Panc1 (cell line): ENCODE data around the gene CXCR6. TPM values are rescaled to one million over a fixed set of nuclear protein-coding genes. Genes with fewer than 3 reads are reported as not detected.

ENCODE experiments used
- ATAC-seq: fragments of 200-7000 bp; cut with Tn5 transposase; 2 replicates; pipeline ENCODE4 v1.9.1; 2020; ENCODE audit warnings: mild to moderate bottlenecking, moderate library complexity
- BruUV-seq: library from RNA; stranded (reverse); fragments of 400-500 nt; replicated peaks from 2 replicates; lab custom pipeline; 2021; lab: Mats Ljungman, UMichigan
- CTCF ChIA-PET: fragments of 300-600 bp; sonication (Branson Sonifier 250); formaldehyde crosslinking; loops from one replicate; lab custom pipeline; 2022; ENCODE audit warnings: antibody characterized with exemption; lab: Charles Lee
- POLR2A ChIA-PET: fragments of 300-600 bp; sonication (Branson Sonifier 250); formaldehyde crosslinking; loops from one replicate; lab custom pipeline; 2022; ENCODE audit warnings: antibody characterized with exemption; lab: Charles Lee
- DNase-seq: peaks from one replicate; pipeline ENCODE4 v3.0.0-alpha.2; 2010; ENCODE audit warnings: low read depth, low spot score
- H3K27ac ChIP-seq: 2 replicates; pipeline ENCODE4 v1.5.1; 2011; ENCODE audit warnings: mild to moderate bottlenecking, low read length, inconsistent platforms
- H3K27me3 ChIP-seq: fragments of 200-500 bp; sonication (Bioruptor generic); 2 replicates; pipeline ENCODE4 v1.6.0; 2014; ENCODE audit warnings: low read length, inconsistent platforms; ENCODE audit not compliant: control insufficient read depth, insufficient read depth
- H3K36me3 ChIP-seq: fragments of 200-500 bp; sonication (Bioruptor generic); 2 replicates; pipeline ENCODE4 v1.5.1; 2014; ENCODE audit warnings: inconsistent platforms, mild to moderate bottlenecking, low read length, moderate library complexity; ENCODE audit not compliant: control insufficient read depth, insufficient read depth
- H3K4me1 ChIP-seq: 2 replicates; pipeline ENCODE4 v1.5.1; 2011; ENCODE audit warnings: inconsistent platforms, mild to moderate bottlenecking, low read length, moderate library complexity; ENCODE audit not compliant: control insufficient read depth, insufficient read depth
- H3K4me3 ChIP-seq, 2 experiments: 2 replicates each; pipeline ENCODE4 v1.5.1; 2011 to 2012; ENCODE audit warnings: low read depth in 2 of 2, low read length in 2 of 2, mild to moderate bottlenecking in 2 of 2, inconsistent platforms in 1 of 2, moderate library complexity in 1 of 2
- H3K9me3 ChIP-seq: fragments of 200-500 bp; sonication (Bioruptor generic); 2 replicates; pipeline ENCODE4 v1.5.1; 2014; ENCODE audit warnings: low read depth, mild to moderate bottlenecking, inconsistent platforms, low read length, moderate library complexity; ENCODE audit not compliant: control insufficient read depth, insufficient read depth
- POLR2AphosphoS5 ChIP-seq: IDR thresholded peaks from 2 replicates; pipeline ENCODE4 v1.6.1; 2012; ENCODE audit warnings: mild to moderate bottlenecking, low read depth, low read length, moderate library complexity
- SIN3A ChIP-seq: IDR thresholded peaks from 2 replicates; pipeline ENCODE4 v1.6.1; 2012; ENCODE audit warnings: low read depth, mild to moderate bottlenecking, low read length, moderate library complexity, borderline replicate concordance; ENCODE audit not compliant: insufficient read depth
- TCF7L2 ChIP-seq: IDR thresholded peaks from 2 replicates; pipeline ENCODE4 v1.6.1; 2011; ENCODE audit warnings: mild to moderate bottlenecking, low read depth, low read length, inconsistent platforms
- in situ Hi-C: cut with HindIII; loops from 2 replicates; pipeline ENCODE4 v1.10.0; 2016; ENCODE audit warnings: low sequenced_read_pairs, low pct_unique_long_range_greater_than_20kb
- intact Hi-C: fragments of 100-400 bp; cut with micrococcal nuclease; formaldehyde crosslinking; loops from one replicate; pipeline ENCODE4 v1.10.0; 2022; ENCODE audit not compliant: unreplicated experiment
- total RNA-seq: library from RNA; stranded (reverse); gene quantifications from one replicate; pipeline ENCODE4 v1.2.1, GENCODE V29; 2021; ENCODE audit not compliant: unreplicated experiment
- TF ChIP-seq, protein P1 (sequence below), 2 experiments: IDR thresholded peaks; 2 replicates each; pipeline ENCODE4 v1.6.1; 2011 to 2012; ENCODE audit warnings: low read depth in 2 of 2, control low read depth in 1 of 2, low read length in 1 of 2, mild to moderate bottlenecking in 1 of 2, moderate library complexity in 1 of 2; ENCODE audit not compliant: insufficient read depth in 1 of 2
- TF ChIP-seq, protein P2 (sequence below): fragments of 450-650 bp; IDR thresholded peaks from 2 replicates; pipeline ENCODE4 v1.5.1; 2017; ENCODE audit warnings: mild to moderate bottlenecking

The CXCR6 gene
- total RNA-seq, 1 experiment from 2014 or later, result not detected

DNA sequence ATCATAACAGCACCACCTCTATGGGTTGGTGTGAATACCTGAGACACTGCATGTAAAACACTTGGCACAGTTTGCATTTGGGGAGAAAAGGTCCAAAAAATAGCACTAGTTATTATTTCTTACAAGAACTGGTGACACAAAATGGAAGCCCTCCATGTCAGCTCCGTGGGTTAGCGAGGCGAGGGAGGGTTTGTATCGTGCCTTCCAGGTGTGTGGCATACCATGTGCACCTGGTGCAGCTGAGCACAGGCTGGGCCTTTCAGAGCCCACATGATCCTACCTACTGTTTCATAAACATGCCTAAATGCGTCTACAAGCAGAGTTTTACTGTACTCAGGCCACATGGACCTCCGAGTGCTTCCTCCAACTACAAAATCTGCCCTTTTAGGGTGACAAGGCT, 5.6 kb downstream of the CXCR6 start:
- intact Hi-C loops (no loop called here), in situ Hi-C loops (no loop called here)
- no peak for TF ChIP-seq POLR2AphosphoS5
- TF ChIP-seq, protein P1, sequence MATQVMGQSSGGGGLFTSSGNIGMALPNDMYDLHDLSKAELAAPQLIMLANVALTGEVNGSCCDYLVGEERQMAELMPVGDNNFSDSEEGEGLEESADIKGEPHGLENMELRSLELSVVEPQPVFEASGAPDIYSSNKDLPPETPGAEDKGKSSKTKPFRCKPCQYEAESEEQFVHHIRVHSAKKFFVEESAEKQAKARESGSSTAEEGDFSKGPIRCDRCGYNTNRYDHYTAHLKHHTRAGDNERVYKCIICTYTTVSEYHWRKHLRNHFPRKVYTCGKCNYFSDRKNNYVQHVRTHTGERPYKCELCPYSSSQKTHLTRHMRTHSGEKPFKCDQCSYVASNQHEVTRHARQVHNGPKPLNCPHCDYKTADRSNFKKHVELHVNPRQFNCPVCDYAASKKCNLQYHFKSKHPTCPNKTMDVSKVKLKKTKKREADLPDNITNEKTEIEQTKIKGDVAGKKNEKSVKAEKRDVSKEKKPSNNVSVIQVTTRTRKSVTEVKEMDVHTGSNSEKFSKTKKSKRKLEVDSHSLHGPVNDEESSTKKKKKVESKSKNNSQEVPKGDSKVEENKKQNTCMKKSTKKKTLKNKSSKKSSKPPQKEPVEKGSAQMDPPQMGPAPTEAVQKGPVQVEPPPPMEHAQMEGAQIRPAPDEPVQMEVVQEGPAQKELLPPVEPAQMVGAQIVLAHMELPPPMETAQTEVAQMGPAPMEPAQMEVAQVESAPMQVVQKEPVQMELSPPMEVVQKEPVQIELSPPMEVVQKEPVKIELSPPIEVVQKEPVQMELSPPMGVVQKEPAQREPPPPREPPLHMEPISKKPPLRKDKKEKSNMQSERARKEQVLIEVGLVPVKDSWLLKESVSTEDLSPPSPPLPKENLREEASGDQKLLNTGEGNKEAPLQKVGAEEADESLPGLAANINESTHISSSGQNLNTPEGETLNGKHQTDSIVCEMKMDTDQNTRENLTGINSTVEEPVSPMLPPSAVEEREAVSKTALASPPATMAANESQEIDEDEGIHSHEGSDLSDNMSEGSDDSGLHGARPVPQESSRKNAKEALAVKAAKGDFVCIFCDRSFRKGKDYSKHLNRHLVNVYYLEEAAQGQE (IDR thresholded peaks at IDR 0.05; ENCODE audit: insufficient read depth in 1 of 2, low read depth in 2 of 2, low read length in 1 of 2), result no peak
- TF ChIP-seq, protein P2, sequence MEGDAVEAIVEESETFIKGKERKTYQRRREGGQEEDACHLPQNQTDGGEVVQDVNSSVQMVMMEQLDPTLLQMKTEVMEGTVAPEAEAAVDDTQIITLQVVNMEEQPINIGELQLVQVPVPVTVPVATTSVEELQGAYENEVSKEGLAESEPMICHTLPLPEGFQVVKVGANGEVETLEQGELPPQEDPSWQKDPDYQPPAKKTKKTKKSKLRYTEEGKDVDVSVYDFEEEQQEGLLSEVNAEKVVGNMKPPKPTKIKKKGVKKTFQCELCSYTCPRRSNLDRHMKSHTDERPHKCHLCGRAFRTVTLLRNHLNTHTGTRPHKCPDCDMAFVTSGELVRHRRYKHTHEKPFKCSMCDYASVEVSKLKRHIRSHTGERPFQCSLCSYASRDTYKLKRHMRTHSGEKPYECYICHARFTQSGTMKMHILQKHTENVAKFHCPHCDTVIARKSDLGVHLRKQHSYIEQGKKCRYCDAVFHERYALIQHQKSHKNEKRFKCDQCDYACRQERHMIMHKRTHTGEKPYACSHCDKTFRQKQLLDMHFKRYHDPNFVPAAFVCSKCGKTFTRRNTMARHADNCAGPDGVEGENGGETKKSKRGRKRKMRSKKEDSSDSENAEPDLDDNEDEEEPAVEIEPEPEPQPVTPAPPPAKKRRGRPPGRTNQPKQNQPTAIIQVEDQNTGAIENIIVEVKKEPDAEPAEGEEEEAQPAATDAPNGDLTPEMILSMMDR, result no peak
- TF ChIP-seq SIN3A, result no peak
- TF ChIP-seq TCF7L2, result no peak
- ChIA-PET POLR2A (no interaction called here), CTCF (no interaction called here)
- H3K27ac ChIP-seq, result no peak overlapping the region
- H3K36me3 ChIP-seq, result no peaks in the 10 kb centered on the region
- H3K4me3 ChIP-seq, result no peak overlapping the region
- no peaks in the 10 kb centered on the region for H3K4me1 ChIP-seq
- no peaks in the 10 kb centered on the region for H3K27me3 ChIP-seq
- DNase-seq (no peak), ATAC-seq (no peak)
- H3K9me3 ChIP-seq, result no peaks in the 10 kb centered on the region
- BruUV-seq, result no TSS peak

DNA sequence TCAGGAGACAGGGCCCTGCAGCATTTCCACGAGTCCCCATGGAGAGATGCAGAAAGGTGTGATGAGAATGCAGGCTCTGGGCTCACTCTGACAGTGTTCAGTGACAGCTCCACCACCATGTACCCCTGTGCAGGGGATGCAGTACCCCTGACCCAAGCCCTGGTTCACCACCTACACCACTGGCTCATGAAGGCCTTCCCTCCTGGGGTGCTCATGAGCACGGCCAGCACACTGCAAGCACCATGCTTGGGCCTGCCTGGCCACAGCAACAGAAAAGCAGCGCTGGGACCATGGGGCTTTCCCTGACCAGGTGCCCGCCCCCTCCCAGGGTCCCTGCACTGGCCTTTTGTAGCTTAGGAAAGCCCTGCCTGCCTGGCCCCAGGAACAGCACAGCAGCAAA, 6.2 kb downstream of the CXCR6 start:
- no peak for ATAC-seq
- H3K4me1 ChIP-seq, result no peaks in the 10 kb centered on the region
- POLR2A ChIA-PET, result no interaction called here
- no peak for DNase-seq
- no peak overlapping the region for H3K27ac ChIP-seq
- H3K9me3 ChIP-seq, result no peaks in the 10 kb centered on the region
- CTCF ChIA-PET, result no interaction called here
- no peaks in the 10 kb centered on the region for H3K36me3 ChIP-seq
- H3K4me3 ChIP-seq, result no peak overlapping the region
- no peaks in the 10 kb centered on the region for H3K27me3 ChIP-seq
- in situ Hi-C loops (no loop called here), intact Hi-C loops (no loop called here)
- no peak for TF ChIP-seq TCF7L2
- TF ChIP-seq, protein P2, result no peak
- TF ChIP-seq SIN3A, result no peak
- TF ChIP-seq POLR2AphosphoS5, result no peak
- TF ChIP-seq, protein P1 (IDR thresholded peaks at IDR 0.05; ENCODE audit: insufficient read depth in 1 of 2, low read depth in 2 of 2, low read length in 1 of 2), result no peak
- no TSS peak for BruUV-seq
